Cardiac fibroblast (primary cell): ENCODE data around the gene TBC1D5.
"Not testable (repeated sequence)": the region's sequence is repeated elsewhere in the genome, so short reads cannot be mapped to it uniquely, and the experiment has no call there.

ENCODE experiments used
- DNase-seq, 2 donors: peaks; one replicate each; pipeline versions ENCODE4 v3.0.0 to v3.0.0-alpha.2; 2010; ENCODE audit warnings: low read depth in 2 of 2
- H3K4me3 ChIP-seq, 2 donors: replicated peaks in 1 of 2; 1 replicate in 1 of 2; 2 replicates in 1 of 2; pipeline ENCODE4 v1.5.1; 2011; ENCODE audit warnings: low read depth in 2 of 2, low read length in 2 of 2, mild to moderate bottlenecking in 2 of 2, moderate library complexity in 1 of 2
- CTCF ChIP-seq: IDR thresholded peaks from one replicate; pipeline ENCODE4 v1.5.1; 2011; ENCODE audit warnings: low read depth, mild to moderate bottlenecking, low read length, inconsistent platforms

TBC1D5 gene

DNA sequence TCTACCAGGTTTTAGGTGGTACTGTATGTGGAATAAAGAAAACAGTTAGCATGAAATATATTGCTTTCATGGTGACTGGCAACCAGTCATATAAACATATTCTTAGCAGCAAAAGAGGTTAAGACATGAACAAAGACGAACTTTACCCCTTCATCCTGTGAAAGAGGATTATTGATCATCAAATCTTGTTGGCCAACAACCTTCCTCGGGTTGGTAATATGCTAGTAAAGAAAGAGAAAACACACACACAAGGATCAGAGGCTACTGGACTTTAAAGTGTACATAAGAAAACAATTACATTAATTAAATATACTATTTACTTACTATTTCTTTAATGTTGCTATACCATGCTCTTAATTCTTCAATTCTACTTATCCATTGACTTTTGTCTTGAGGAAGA, 337.9 kb downstream of the TBC1D5 start:
- TF ChIP-seq CTCF, result no peak
- no peak overlapping the region for H3K4me3 ChIP-seq
- no peak for DNase-seq

- H3K4me3 ChIP-seq, result no peak overlapping the region
- TF ChIP-seq CTCF, result no peak
- no peak for DNase-seq
Observed at GRCh38 chr3:17402442-17402841, 340.0 kb downstream of the TBC1D5 start.

- H3K4me3 ChIP-seq, result no peak overlapping the region
- TF ChIP-seq CTCF, result no peak
- DNase-seq, result no peak
Observed at GRCh38 chr3:17401912-17402311, 340.5 kb downstream of the TBC1D5 start.

- no peak overlapping the region for H3K4me3 ChIP-seq
- DNase-seq, result no peak
- TF ChIP-seq CTCF, result no peak
Observed at GRCh38 chr3:17399586-17399985, 342.8 kb downstream of the TBC1D5 start.

GRCh38 chr3:17398959-17399551, 343.4 kb downstream of the TBC1D5 start:
- no peak overlapping the region for H3K4me3 ChIP-seq
- no peak for TF ChIP-seq CTCF
- DNase-seq, result no peak

DNA sequence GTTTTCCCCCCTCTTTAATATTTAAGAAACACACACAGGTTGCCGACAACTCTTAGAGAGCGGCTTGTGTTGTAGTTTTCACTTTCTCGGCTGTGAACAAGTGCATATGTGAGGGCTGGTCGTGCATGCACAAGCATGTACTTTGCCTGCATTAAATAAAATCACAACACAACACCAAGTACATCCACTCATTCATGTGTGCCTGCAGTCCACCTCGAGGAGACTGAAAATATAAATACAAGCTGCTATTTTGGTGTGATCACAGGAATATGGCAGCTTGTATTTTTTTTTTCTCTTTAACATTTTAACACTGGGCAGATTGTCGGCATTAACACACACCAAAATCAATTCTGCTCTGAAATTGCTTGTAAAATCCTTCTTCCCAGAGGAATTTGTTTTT, 346.4 kb downstream of the TBC1D5 start:
- DNase-seq, result no peak
- no peak for TF ChIP-seq CTCF
- no peak overlapping the region for H3K4me3 ChIP-seq

GRCh38 chr3:17394541-17395155, 347.8 kb downstream of the TBC1D5 start:
- DNase-seq, result no peak
- no peak for TF ChIP-seq CTCF
- H3K4me3 ChIP-seq, result no peak overlapping the region

GRCh38 chr3:17392516-17392915, 349.9 kb downstream of the TBC1D5 start:
- not testable (repeated sequence) for H3K4me3 ChIP-seq, DNase-seq
